ENCODE data around the gene OR7A5.
"Not testable (repeated sequence)": the region's sequence is repeated elsewhere in the genome, so short reads cannot be mapped to it uniquely, and the experiment has no call there.

DNA sequence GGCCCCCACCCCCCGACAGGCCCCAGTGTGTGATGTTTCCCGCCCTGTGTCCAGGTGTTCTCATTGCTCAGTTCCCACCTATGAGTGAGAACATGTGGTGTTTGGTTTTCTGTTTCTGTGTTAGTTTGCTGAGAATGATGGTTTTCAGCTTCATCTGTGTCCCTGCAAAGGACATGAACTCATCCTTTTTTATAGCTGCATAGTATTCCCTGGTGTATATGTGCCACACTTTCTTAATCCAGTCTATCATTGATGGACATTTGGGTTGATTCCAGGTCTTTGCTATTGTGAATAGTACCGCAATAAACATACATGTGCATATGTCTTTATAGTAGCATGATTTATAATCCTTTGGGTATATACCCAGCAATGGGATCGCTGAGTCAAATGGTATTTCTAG lies 57.3 kb downstream of the OR7A5 start:
- TF ChIP-seq, protein P1, sequence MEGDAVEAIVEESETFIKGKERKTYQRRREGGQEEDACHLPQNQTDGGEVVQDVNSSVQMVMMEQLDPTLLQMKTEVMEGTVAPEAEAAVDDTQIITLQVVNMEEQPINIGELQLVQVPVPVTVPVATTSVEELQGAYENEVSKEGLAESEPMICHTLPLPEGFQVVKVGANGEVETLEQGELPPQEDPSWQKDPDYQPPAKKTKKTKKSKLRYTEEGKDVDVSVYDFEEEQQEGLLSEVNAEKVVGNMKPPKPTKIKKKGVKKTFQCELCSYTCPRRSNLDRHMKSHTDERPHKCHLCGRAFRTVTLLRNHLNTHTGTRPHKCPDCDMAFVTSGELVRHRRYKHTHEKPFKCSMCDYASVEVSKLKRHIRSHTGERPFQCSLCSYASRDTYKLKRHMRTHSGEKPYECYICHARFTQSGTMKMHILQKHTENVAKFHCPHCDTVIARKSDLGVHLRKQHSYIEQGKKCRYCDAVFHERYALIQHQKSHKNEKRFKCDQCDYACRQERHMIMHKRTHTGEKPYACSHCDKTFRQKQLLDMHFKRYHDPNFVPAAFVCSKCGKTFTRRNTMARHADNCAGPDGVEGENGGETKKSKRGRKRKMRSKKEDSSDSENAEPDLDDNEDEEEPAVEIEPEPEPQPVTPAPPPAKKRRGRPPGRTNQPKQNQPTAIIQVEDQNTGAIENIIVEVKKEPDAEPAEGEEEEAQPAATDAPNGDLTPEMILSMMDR (tag by site-specific recombination; IDR thresholded peaks at IDR 0.05), result not testable (repeated sequence)
- not testable (repeated sequence) for TF ChIP-seq ZSCAN5A (tag by site-specific recombination; IDR thresholded peaks at IDR 0.05); REPIN1 (tag by site-specific recombination; IDR thresholded peaks at IDR 0.05; ENCODE audit: low read depth)
- TF ChIP-seq, protein P2, sequence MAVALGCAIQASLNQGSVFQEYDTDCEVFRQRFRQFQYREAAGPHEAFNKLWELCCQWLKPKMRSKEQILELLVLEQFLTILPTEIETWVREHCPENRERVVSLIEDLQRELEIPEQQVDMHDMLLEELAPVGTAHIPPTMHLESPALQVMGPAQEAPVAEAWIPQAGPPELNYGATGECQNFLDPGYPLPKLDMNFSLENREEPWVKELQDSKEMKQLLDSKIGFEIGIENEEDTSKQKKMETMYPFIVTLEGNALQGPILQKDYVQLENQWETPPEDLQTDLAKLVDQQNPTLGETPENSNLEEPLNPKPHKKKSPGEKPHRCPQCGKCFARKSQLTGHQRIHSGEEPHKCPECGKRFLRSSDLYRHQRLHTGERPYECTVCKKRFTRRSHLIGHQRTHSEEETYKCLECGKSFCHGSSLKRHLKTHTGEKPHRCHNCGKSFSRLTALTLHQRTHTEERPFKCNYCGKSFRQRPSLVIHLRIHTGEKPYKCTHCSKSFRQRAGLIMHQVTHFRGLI (tag by site-specific recombination; IDR thresholded peaks at IDR 0.05), result not testable (repeated sequence)

Data from HEK293 (cell line).